Amniotic stem cell (primary cell): Measurements from ENCODE around the gene DNAJC7.

ENCODE experiments used
- DNase-seq: peaks from one replicate; lab custom pipeline; 2025; lab: John Stamatoyannopoulos, UW

DNAJC7 gene

GRCh38 chr17:41975099-41976083 is 41.8 kb downstream of the DNAJC7 start:
- DNase-seq, result no peak

DNA sequence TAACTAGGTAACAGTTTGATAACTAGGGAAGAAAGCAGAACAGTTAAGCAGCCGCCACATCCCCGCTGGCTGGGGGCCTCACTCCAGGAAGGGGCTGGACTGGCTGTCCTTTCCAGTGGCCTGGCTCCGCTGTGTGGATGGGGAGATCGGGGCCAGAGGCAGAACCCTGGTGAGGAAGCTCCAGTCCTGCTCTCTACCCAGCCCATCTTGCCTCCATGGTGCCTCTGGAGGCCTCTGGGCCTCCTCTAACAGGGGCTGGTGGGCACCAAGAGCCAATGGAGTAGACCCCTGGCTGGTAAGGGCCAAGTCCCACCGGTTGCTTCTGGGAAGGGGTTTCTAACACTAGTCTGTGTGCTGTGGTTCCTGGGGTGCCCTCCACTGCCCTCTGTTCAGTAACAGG is 42.6 kb downstream of the DNAJC7 start:
- DNase-seq, result no peak

DNA sequence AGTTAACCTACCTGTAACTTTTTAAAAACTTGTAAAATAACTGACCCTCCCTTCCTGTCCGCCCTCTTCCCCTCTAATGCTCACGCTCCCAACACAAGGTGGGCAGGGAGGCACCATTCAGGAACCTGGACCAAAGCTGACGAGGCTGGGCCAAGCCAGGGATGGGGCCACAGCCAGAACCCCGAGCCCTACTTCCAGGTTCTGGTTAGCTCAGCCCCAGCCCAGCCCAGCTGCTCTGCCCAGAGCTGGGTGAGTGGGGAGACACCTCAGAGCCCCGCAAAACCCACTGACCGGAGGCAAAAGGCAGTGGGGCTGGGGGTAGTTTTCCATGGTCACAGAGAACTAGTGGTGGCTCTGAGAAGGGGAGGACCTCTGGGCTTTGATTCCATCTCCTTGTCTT is 43.2 kb downstream of the DNAJC7 start:
- DNase-seq, result no peak

DNA sequence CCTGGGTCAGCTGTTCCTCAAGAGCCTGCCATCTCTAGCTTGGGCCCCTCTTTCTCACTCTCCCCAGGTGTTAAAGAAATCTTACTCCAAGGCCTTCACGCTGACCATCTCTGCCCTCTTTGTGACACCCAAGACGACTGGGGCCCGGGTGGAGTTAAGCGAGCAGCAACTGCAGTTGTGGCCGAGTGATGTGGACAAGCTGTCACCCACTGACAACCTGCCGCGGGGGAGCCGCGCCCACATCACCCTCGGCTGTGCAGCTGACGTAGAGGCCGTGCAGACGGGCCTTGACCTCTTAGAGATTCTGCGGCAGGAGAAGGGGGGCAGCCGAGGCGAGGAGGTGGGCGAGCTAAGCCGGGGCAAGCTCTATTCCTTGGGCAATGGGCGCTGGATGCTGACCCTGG is 43.8 kb downstream of the DNAJC7 start:
- DNase-seq, result no peak

DNA sequence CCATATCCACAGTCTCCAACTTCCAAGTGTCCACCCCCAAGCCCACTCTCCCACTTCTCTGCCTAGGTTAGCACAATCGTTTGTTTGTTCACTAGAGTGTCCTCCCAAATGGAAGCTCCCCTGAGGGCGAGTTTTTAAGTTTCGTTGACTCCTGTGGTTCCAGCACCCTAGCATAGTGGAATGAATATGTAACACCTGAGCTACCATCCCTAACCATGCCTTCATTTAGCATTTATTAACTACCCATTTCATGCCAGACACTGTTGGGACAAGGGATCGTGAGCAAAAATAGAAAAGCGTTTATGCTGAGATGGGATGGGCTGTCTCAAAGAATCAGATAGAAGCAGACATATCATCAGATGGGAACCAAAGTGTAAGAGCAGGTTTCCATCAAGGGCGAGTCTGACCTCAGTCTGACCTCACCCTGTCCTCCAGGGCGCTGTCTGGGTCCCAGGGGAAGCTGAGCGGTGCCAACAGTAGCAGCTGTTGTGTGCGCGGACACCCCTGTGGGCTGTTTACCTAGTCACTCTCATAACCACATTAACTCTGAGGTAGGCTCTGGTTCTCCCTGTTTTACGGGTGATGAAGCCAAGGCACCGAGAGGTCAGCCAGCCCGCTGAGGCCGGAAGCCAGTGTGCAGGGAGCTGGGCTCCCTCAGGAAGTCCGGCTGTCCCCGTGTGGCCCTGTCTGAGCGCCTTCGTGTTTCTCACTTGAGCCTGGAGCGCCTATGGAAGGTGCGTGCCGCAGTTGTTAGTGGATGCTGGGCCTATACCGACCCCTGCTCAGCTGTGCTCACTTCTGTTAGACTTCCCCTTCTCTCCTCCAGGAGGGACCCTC is 44.5 kb downstream of the DNAJC7 start:
- no peak for DNase-seq

DNA sequence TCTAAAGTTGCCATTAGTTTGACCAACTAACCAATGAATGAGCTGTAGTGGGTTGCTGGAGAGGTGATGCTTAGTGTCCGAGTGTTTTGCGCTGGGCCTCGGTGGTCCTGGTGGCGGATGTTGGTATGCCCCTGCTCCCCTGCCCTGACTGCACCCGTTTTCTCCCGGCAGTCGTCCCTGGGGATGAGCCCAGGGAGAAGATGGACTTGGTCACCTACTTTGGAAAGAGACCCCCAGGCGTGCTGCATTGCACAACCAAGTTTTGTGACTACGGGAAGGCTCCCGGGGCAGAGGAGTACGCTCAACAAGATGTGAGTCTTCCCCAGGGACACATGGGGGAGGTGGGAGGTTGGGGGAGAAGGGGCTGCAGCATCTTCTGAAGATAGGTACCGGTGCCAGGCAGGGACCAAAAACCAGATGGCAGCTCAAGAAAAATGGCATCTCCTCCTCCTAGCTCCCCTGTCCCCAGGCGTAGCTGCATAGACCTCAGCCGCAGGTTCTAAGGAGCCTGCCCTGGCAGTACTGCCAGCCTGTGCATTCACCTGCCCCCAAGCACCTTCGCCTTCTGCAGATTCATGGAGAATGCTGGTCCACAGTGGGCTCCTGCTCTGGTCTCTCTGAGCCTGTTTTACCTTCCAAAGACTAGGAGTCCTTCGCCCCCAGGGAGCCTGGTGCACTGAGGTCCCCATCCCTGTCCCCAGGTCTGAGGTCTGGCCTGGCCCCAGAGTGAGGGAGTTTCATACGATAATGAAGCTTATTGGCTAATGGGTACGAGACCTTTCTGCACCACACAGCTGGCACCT is 45.3 kb downstream of the DNAJC7 start:
- no peak for DNase-seq

DNA sequence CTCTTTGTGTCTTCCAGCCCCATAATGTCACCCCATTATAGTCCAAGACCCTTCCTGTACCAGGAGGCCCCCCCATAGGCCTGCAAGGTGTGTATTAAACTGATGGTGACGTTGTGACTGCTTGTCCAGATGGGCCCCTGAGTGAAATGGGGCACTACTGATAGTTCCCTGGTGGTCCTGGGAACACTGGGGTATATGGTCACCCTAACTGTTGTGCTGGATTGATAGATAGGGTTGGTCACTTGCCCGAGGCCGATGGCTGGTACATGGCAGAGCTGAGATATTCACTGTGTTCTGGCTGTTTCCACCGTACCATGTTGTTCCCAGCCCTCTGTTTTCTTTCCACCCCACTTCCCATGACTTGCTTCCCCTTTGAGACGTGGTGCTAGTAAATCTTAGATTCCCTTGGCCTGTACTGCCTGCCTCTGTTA is 46.3 kb downstream of the DNAJC7 start:
- no peak for DNase-seq

DNA sequence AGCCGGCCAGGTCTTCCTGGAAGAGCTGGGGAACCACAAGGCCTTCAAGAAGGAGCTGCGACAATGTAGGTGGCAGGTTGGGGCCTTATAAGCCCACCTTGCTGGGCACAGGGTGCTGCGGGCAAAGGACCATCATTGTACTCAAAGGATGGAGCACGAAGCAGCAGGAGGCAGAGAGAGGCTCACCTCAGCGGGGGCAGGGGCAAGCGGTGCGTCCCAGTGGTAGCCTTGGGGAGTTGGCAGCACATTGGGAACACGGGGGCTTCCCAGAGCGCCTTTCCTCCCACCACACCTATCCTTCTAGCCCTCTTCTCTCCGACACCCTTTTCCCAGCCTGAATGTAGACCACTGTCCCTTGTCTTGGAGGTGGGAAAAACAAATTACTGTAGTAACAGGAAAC is 48.6 kb downstream of the DNAJC7 start:
- no peak for DNase-seq

DNA sequence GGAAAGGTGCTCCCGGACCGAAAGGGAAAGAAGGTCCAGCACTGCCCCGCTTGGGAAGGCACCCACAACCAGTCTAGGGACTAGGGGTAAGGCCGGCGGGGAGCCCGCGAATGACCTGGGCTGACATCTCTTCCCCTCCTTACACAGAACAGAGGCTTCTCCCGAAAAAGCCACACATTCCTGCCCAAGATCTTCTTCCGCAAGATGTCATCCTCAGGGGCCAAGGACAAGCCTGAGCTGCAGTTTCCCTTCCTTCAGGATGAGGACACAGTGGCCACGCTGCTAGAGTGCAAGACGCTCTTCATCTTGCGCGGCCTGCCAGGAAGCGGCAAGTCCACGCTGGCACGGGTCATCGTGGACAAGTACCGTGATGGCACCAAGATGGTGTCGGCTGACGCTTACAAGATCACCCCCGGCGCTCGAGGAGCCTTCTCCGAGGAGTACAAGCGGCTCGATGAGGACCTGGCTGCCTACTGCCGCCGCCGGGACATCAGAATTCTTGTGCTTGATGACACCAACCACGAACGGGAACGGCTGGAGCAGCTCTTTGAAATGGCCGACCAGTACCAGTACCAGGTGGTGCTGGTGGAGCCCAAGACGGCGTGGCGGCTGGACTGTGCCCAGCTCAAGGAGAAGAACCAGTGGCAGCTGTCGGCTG is 49.2 kb downstream of the DNAJC7 start:
- DNase-seq, result no peak

DNA sequence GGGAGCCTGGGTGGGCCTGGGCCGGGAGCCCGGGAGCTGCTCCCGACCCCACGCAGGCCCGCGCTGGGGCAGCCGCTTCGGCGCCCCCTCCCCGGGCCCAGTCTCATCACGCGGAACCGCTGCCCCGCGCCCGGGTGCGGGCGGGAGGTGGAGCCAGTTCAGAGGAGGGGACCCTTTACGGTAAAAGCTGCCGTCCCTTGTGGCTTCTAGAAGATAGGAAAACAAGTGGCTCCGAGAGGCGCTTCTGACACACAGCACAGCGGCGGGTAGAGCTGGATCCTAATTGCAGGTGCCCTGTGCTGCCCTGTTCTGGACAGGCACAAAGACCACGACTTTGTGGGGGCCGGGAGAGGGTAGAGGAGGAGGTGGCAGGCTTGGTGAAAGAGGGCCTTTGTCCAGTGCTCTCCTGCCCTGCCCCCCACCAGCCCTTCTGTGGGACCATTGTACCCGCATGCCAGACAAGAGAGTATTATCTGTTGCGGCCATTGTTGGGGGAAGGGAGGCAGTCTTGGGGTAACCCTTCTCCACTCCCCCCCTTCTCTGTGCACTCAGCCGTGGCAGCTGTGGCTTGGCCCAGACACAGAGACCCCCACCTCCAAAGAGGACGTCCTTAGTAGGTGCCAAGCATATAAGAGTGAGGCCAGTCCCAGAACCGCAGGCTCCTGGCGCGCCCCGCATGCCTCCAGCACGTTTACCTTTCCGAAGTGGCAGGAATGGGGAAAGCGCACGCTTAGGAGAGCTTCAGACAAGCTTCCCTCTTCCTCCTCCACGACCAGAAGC is 49.9 kb downstream of the DNAJC7 start:
- DNase-seq, result no peak

- peak; percentile 85 for DNase-seq
These were observed 50.6 kb downstream of the DNAJC7 start, which contains the start of gene CNP for GRCh38 chr17:41966463-41967140. Gene CNP (plus strand): TSS chr17:41966795. CDS start chr17:41966885, 90 bp downstream.

GRCh38 chr17:41965694-41966462 is 51.4 kb downstream of the DNAJC7 start:
- DNase-seq, result no peak

DNA sequence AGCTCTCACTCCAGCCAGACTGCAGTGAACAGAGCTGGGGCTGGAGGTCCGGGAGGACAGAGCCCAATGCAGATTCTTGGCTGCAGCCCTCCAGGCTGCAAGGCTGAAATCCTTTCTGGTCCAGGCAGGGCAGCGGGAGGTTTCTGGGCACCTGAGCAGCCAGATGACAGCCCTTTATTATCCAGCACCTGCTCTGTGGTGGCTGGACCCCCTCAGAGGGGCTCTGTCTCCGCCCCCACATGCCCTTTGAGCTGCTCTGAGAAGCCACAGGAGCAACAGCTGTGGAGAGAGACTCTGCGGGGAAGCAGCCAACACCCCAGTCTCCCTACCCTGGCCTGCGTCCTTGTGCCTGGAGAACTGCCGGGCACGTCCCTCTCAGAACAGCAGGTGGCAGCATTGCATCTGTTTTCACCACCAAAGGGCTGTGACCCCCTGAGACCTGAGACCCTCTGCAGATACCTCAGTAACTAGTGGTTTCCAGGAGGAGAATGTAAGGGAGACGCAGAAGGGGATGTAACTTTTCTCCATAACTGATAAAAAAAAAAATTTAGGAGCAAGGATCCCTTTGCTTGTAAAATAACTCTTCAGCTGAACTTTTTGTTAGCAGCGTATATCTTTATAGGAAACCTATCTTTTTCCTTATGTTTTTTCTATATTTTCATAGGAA is 54.3 kb downstream of the DNAJC7 start:
- no peak for DNase-seq

DNA sequence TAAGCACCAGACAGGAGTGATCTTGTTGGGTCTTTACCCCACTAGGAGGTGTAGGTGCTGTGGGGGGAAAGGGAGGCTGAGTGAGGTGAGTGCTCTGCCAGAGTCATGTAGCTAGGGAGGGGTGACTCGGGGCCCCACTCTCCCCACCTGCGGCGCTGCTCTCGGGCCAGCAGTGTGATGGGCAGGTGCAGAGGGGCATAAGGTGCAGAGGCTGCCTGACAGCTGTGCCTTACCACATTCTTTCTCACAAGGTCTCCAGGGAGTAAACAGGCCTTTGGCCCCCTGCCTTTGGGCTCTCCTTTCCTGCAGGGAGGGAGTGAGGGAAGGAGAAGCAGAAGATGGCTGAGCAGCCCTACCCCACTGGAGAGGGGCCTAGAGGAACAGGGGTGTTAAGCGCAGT is 55.1 kb downstream of the DNAJC7 start:
- no peak for DNase-seq

DNA sequence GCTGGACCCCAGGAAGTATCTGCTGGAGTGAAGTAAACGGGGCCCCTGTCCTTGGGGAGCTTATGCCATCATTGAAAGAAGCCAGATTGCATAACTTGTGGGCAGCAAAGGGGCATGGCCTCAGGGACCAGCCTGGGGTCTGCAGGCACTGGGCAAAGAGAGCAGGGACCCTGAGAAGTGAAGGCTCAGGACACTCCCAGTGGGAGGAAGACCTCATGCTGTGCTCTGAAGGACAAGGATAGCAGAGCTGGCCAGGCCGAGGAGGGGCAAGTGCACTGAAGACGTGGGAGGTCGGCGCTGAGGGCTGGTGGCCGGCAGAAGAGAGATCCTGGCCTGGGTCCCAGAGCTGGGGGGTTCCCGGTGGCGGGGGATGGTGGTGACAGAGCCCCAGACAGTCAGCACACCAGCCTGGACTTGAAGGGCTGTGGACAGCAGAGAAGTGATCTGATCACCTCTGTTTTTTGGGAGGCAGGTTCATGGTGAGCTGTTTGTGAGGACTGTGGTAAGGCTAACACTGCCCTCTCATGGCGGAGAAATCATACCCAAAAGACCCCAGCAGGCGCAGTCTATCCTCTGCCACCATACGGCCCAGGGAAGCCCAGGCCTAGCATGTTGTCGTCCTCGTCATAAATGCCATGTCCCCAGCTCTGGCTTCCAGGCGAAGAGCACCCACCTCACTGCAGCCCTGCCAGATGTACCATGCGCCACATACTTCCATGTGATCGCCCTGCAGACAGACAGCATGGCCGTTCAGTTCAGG is 57.7 kb downstream of the DNAJC7 start:
- DNase-seq, result no peak

DNA sequence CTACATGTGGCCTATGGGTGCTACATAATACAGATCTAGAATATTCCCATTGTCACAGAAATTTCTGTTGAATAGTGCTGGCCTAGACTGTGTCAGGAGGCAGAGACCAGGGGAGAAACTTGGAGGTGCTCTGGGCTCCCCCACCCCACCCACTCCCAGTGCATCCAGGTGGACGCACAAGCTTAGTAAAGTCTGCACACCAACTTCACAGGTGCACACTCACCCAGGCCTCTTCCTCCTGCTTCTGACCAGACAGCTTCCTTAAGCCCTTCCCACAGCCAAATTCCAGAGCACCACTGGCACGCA is 58.3 kb downstream of the DNAJC7 start:
- no peak for DNase-seq

- no peak for DNase-seq
These were observed 59.3 kb downstream of the DNAJC7 start for GRCh38 chr17:41957869-41958439.
